Psoas muscle (tissue), 8 donors: ENCODE results near the gene ZRANB1. TPM values are rescaled to one million over a fixed set of nuclear protein-coding genes. Genes with fewer than 3 reads are reported as not detected.

Experiments
- ATAC-seq, 4 donors: fragments of 200-7000 bp; cut with Tn5 transposase; one replicate each; pipeline ENCODE4 v1.9.1; 2020; ENCODE audit warnings: moderate library complexity in 3 of 4, mild to moderate bottlenecking in 2 of 4
- DNase-seq, 2 donors: peaks; one replicate each; pipeline ENCODE4 v3.0.0-alpha.2; 2020
- H3K27ac ChIP-seq: fragments of 200-600 bp; one replicate; pipeline ENCODE4 v1.8.0; 2022
- H3K27me3 ChIP-seq, 3 donors: fragments of 200-600 bp in 1 of 3; one replicate each; pipeline versions ENCODE4 v1.6.1 to v1.8.0; 2013 to 2022; ENCODE audit warnings: low read length in 2 of 3, mild to moderate bottlenecking in 2 of 3, moderate library complexity in 1 of 3; ENCODE audit not compliant: insufficient read depth in 3 of 3
- H3K36me3 ChIP-seq, 2 donors: fragments of 200-600 bp in 1 of 2; one replicate each; pipeline versions ENCODE4 v1.6.1 to v1.8.0; 2013 to 2022; ENCODE audit warnings: low read depth in 1 of 2, mild to moderate bottlenecking in 1 of 2, moderate library complexity in 1 of 2; ENCODE audit not compliant: insufficient read depth in 1 of 2
- H3K4me1 ChIP-seq: fragments of 200-600 bp; one replicate; pipeline ENCODE4 v1.8.0; 2022
- H3K4me3 ChIP-seq: fragments of 200-600 bp; one replicate; pipeline ENCODE4 v1.8.0; 2022; ENCODE audit warnings: mild to moderate bottlenecking
- H3K9me3 ChIP-seq: fragments of 200-600 bp; one replicate; pipeline ENCODE4 v1.8.0; 2022
- CTCF ChIP-seq: fragments of 200-600 bp; IDR thresholded peaks from one replicate; pipeline ENCODE4 v1.8.0; 2022; ENCODE audit warnings: antibody characterized with exemption
- WGBS, 3 donors: extraction: QIAGEN DNeasy Blood & Tissue Kit; methylation state at CpG; one replicate each; pipeline versions ENCODE4 v1.1.6 to v1.1.7; 2013; 5-methylcytosine and 5-hydroxymethylcytosine counted together
- intact Hi-C, 2 donors: fragments of 100-400 bp; cut with DNase I; formaldehyde crosslinking; loops; one replicate each; pipeline versions ENCODE4 v1.11.0 to v1.14.2; 2022
- polyA plus RNA-seq, 3 donors: library from polyadenylated mRNA; stranded (reverse); fragments of 200-250 nt; gene quantifications; one replicate each; pipeline ENCODE4 v1.2.3, GENCODE V29; 2013
- total RNA-seq, 4 donors: library from RNA; stranded (reverse); fragmentation: NEBNext Ultra II Directional in 2 of 4; extraction: Animal tissue kit (Norgen Biotek cat#: 25700) in 2 of 4; gene quantifications; one replicate each; pipeline versions ENCODE4 v1.2.1 to v1.2.4, GENCODE V29; 2021 to 2023
- donor health status: healthy with polysubstance abuse.
- donor health status: DM: no; HTN: no; CAD: no; lungs with moderate emphysema.
- donor health status: Bipolar disorder and iron deficiency.
- donor health status: healthy.
- donor health status: DM: yes; HTN: yes; CAD: no.
- donor health status: DM: no; HTN: no; CAD: no.
- donor health status: DM: no; HTN: no; CAD: no.
- donor health status: DM: yes; HTN: yes; CAD: no.

ZRANB1 gene
- total and polyA plus RNA-seq, 7 donors = 20.9 to 115 (median 57.3) TPM

GRCh38 chr10:124993345-124993708, 51.4 kb downstream of the ZRANB1 start:
- no peak overlapping the region for H3K27ac ChIP-seq
- no peak overlapping the region for H3K4me3 ChIP-seq
- ATAC-seq (no peak), DNase-seq (no peak)
- 96 to 97% (median 96%) methylated on average over 4 of the region's 4 CpGs for WGBS, 3 donors
- H3K9me3 ChIP-seq = no peaks in the 10 kb centered on the region
- H3K36me3 ChIP-seq = peaks cover 4 to 95% of the 10 kb centered on the region in 2 donors
- intact Hi-C loops = loop anchor here (5.0 kb wide), 2 partner anchors 54 to 69 kb away; no protein-coding TSS in a partner anchor
- TF ChIP-seq CTCF = no peak
- H3K4me1 ChIP-seq = peaks cover 16% of the 10 kb centered on the region
- no peaks in the 10 kb centered on the region for H3K27me3 ChIP-seq

- no peak for TF ChIP-seq CTCF
- H3K27me3 ChIP-seq = no peaks in the 10 kb centered on the region
- H3K4me1 ChIP-seq = peaks cover 20% of the 10 kb centered on the region
- intact Hi-C loops = loop anchor here (5.0 kb wide), 2 partner anchors 53 to 68 kb away; no protein-coding TSS in a partner anchor
- WGBS, 3 donors = 79 to 81% (median 80%) methylated on average over 21 of the region's 21 CpGs
- no peak for DNase-seq
- peaks cover 4 to 93% of the 10 kb centered on the region in 2 donors for H3K36me3 ChIP-seq
- ATAC-seq = no peak
- H3K4me3 ChIP-seq = no peak overlapping the region
- no peaks in the 10 kb centered on the region for H3K9me3 ChIP-seq
- peak overlapping the region; percentile 15 for H3K27ac ChIP-seq
Observed at GRCh38 chr10:124993736-124994451, 52.0 kb downstream of the ZRANB1 start.

GRCh38 chr10:124994573-124995473, 52.9 kb downstream of the ZRANB1 start:
- no peak overlapping the region for H3K4me3 ChIP-seq
- peaks cover 4 to 87% of the 10 kb centered on the region in 2 donors for H3K36me3 ChIP-seq
- DNase-seq = peak in 1 of 2 donors; percentile 57
- no peaks in the 10 kb centered on the region for H3K9me3 ChIP-seq
- WGBS, 3 donors = 71 to 83% (median 78%) methylated on average over 31 of the region's 31 CpGs
- no peaks in the 10 kb centered on the region for H3K27me3 ChIP-seq
- intact Hi-C loops = loop anchor here (5.0 kb wide), 2 partner anchors 52 to 67 kb away; no protein-coding TSS in a partner anchor
- H3K4me1 ChIP-seq = peaks cover 30% of the 10 kb centered on the region
- no peak for TF ChIP-seq CTCF
- ATAC-seq = no peak
- H3K27ac ChIP-seq = no peak overlapping the region

- no peak for DNase-seq
- intact Hi-C loops = no loop called here
- ATAC-seq = no peak
Observed at GRCh38 chr10:124995605-124996004, 53.7 kb downstream of the ZRANB1 start.

More at GRCh38 chr10:124995605-124996004, 53.7 kb downstream of the ZRANB1 start:
- Histone ChIP-seq H3K9me3 (no peaks in the 10 kb centered on the region), H3K27ac (no peak overlapping the region), H3K27me3 (no peaks in the 10 kb centered on the region), H3K4me3 (no peak overlapping the region), H3K36me3 (peaks cover 4 to 81% of the 10 kb centered on the region in 2 donors), H3K4me1 (peaks cover 36% of the 10 kb centered on the region)
- TF ChIP-seq CTCF = no peak
- 80 to 86% (median 82%) methylated on average over 11 of the region's 11 CpGs for WGBS, 3 donors
